Gastroesophageal sphincter (tissue), 4 donors: ENCODE measurements around the gene PIAS3. TPM values are rescaled to one million over a fixed set of nuclear protein-coding genes. Genes with fewer than 3 reads are reported as not detected.

Source experiments
- ATAC-seq: fragments of 150-250 bp; one replicate; pipeline ENCODE4 v1.9.1; 2016; ENCODE audit warnings: mild to moderate bottlenecking, moderate library complexity
- H3K27ac ChIP-seq, 4 donors: fragments of 200-600 bp; sonication (generic) in 3 of 4; 1 replicate in 3 of 4; 2 replicates in 1 of 4; pipeline ENCODE4 v1.5.1; 2016 to 2019
- H3K27me3 ChIP-seq: fragments of 200-600 bp; sonication (generic); one replicate; pipeline ENCODE4 v1.5.1; 2019
- H3K36me3 ChIP-seq, 2 donors: fragments of 200-600 bp; sonication (generic); one replicate each; pipeline ENCODE4 v1.5.1; 2019; ENCODE audit warnings: control low read depth in 1 of 2
- H3K4me1 ChIP-seq, 3 donors: fragments of 200-600 bp; sonication (generic); 1 replicate in 2 of 3; 2 replicates in 1 of 3; pipeline ENCODE4 v1.5.1; 2016 to 2019; ENCODE audit warnings: control low read depth in 2 of 3
- H3K4me3 ChIP-seq, 2 donors: fragments of 200-600 bp; sonication (generic); one replicate each; pipeline ENCODE4 v1.5.1; 2019; ENCODE audit warnings: mild to moderate bottlenecking in 1 of 2, moderate library complexity in 1 of 2
- H3K9me3 ChIP-seq, 3 donors: fragments of 200-600 bp; sonication (generic); one replicate each; pipeline ENCODE4 v1.5.1; 2017 to 2019; ENCODE audit warnings: control low read depth in 2 of 3
- CTCF ChIP-seq, 4 experiments: fragments of 200-600 bp in 2 of 4; fragments of 450-650 bp in 2 of 4; sonication (generic) in 1 of 4; IDR thresholded peaks; one replicate each; pipeline ENCODE4 v1.5.1; 2017 to 2019; ENCODE audit warnings: antibody characterized with exemption in 4 of 4, mild to moderate bottlenecking in 2 of 4, moderate library complexity in 2 of 4
- EP300 ChIP-seq: sonication (generic); formaldehyde crosslinking; IDR thresholded peaks from one replicate; pipeline ENCODE4 v1.6.1; 2017; ENCODE audit warnings: antibody characterized with exemption, mild to moderate bottlenecking
- POLR2A ChIP-seq, 2 donors: fragments of 450-650 bp; IDR thresholded peaks; one replicate each; pipeline ENCODE4 v1.6.1; 2017; ENCODE audit warnings: antibody characterized with exemption in 2 of 2, mild to moderate bottlenecking in 2 of 2, moderate library complexity in 1 of 2
- POLR2AphosphoS5 ChIP-seq: sonication (generic); formaldehyde crosslinking; IDR thresholded peaks from one replicate; pipeline ENCODE4 v1.6.1; 2017; ENCODE audit warnings: antibody characterized with exemption
- WGBS, 2 donors: methylation state at CpG; one replicate each; pipeline ENCODE4 v1.1.5; 2018; ENCODE audit warnings: low coverage in 1 of 2; 5-methylcytosine and 5-hydroxymethylcytosine counted together
- total RNA-seq, 4 donors: library from RNA; depleted of rRNA; stranded (reverse); fragments of >200 nt; gene quantifications; one replicate each; pipeline ENCODE4 v1.1.0, GENCODE V29; 2016

Gene PIAS3
- 10 to 100 TPM; 14.0 to 26.0 (median 19.2) TPM for total RNA-seq

DNA sequence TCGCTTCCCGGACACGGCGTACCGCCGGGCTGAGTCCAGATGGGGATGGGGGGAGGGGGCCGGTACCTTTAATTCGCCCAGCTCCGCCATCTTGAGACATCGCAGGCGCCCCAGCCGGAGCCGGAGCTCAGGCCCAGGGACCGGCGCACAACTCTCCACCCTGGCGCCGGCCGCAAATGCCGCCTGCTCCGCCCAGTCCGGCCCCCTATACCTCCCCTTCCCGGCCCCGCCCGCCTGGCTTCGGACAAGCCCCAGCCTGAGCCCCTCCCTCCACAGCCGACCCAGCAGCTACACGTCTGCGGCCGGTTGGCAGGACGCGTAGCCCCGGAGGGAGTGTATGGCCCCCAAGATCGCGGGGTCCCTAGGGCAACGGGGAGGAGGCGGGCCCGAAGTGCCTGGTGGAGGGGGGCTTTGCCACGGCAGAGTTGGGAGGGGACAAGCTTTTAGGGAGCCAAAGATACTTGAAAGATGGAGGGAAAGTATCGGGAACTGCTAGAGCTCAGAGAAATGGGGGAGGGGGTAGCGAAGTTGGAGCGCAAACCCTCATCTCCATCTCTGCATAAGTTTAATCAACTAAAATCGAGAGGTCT lies at the start of gene PIAS3:
PIAS3 (minus strand) TSS at position 181 of the 590 bp plus-strand sequence; CDS start at position 90, 91 bp downstream.
- Histone ChIP-seq H3K4me1 (peaks cover 3 to 33% (median 5%) of the 10 kb centered on the region in 3 donors), H3K9me3 (no peaks in the 10 kb centered on the region), H3K36me3 (peaks cover 0 to 31% of the 10 kb centered on the region in 2 donors), H3K27me3 (no peaks in the 10 kb centered on the region), H3K27ac (peak within 1 kb of the TSS; percentile 75 to 95 (median 89)), H3K4me3 (peak within 1 kb of the TSS; percentile 85 to 89)
- ATAC-seq: peak; percentile 94
- 0% methylated on average over 2 to 9 of the region's 42 CpGs for WGBS, 2 donors
- no peak for TF ChIP-seq CTCF (IDR thresholded peaks at IDR 0.05)
- TF ChIP-seq POLR2AphosphoS5: peak; percentile 83
- TF ChIP-seq POLR2A (IDR thresholded peaks at IDR 0.05): peak; percentile 54 to 62
- TF ChIP-seq EP300: no peak

GRCh38 chr1:145908653-145909052 lies 49.8 kb upstream of the PIAS3 start:
- 36 to 71% methylated on average over 1 of the region's 1 CpG for WGBS, 2 donors
- no peaks in the 10 kb centered on the region for H3K9me3 ChIP-seq
- peaks cover 0 to 12% (median 3%) of the 10 kb centered on the region in 3 donors for H3K4me1 ChIP-seq
- H3K36me3 ChIP-seq: peaks cover 0 to 33% of the 10 kb centered on the region in 2 donors
- no peak for ATAC-seq
- no peak overlapping the region for H3K4me3 ChIP-seq
- no peak overlapping the region for H3K27ac ChIP-seq
- no peaks in the 10 kb centered on the region for H3K27me3 ChIP-seq
- TF ChIP-seq POLR2AphosphoS5: no peak
- TF ChIP-seq CTCF (IDR thresholded peaks at IDR 0.05): no peak
- no peak for TF ChIP-seq EP300
- TF ChIP-seq POLR2A (IDR thresholded peaks at IDR 0.05): no peak

DNA sequence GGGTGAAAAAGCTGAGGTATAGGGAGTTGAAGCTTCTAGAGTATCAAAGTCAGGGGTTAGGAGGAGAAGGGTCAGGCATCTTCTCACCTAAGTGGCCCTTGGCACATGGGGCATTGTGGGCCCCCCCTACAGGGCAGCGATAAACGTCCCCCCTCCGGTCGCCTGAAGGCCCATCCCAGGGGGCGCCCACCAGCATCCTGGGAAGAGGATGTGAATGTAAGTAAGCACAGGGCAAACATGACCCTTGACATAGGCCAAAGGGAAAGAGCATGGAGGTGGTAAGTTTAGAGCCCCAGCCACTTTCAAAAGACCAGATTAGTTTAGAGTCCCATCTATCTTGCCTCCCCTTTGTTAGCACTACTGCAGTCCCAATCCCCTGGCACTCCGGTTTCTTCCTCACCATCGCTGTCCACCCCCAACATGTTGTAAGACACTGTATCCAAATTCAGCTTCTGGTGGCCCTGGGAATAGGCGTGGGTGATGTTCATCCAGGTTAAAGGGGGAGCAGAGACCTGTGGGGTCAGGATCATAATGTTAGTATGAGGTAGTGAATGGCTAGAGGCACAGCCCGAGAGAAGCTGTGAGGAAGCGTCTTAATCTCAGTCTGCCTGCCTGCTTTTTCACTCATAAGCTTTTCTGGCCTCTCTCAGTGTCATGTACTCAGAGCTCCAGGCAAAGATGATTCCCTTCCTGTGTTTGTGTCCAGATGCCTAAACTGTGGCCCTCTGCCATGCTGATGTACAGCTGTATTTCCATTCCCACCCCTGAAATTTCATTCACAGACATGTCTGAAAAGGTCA lies 48.3 kb upstream of the PIAS3 start:
- TF ChIP-seq POLR2AphosphoS5 (no peak), POLR2A (IDR thresholded peaks at IDR 0.05) (no peak), CTCF (IDR thresholded peaks at IDR 0.05) (no peak), EP300 (no peak)
- H3K9me3 ChIP-seq: no peaks in the 10 kb centered on the region
- no peaks in the 10 kb centered on the region for H3K27me3 ChIP-seq
- 62 to 100% methylated on average over 1 to 4 of the region's 10 CpGs for WGBS, 2 donors
- no peak for ATAC-seq
- H3K4me3 ChIP-seq: no peak overlapping the region
- peaks cover 0 to 12% (median 3%) of the 10 kb centered on the region in 3 donors for H3K4me1 ChIP-seq
- peaks cover 0 to 18% of the 10 kb centered on the region in 2 donors for H3K36me3 ChIP-seq
- H3K27ac ChIP-seq: no peak overlapping the region

- no peaks in the 10 kb centered on the region for H3K4me1 ChIP-seq
- no peaks in the 10 kb centered on the region for H3K36me3 ChIP-seq
- 83% methylated on average over 8 of the region's 12 CpGs; no CpG with 5 or more reads in 1 of the 2 donors for WGBS, 2 donors
- H3K27ac ChIP-seq: no peak overlapping the region
- no peak for ATAC-seq
- no peaks in the 10 kb centered on the region for H3K27me3 ChIP-seq
- no peak for TF ChIP-seq POLR2A (IDR thresholded peaks at IDR 0.05)
- no peak for TF ChIP-seq CTCF (IDR thresholded peaks at IDR 0.05)
- no peak for TF ChIP-seq EP300
- no peak for TF ChIP-seq POLR2AphosphoS5
- H3K4me3 ChIP-seq: no peak overlapping the region
- H3K9me3 ChIP-seq: no peaks in the 10 kb centered on the region
Observed at GRCh38 chr1:145901312-145902021, 42.6 kb upstream of the PIAS3 start.
